Panc1 (cell line): ENCODE data around the gene CHST9. TPM values are rescaled to one million over a fixed set of nuclear protein-coding genes. Genes with fewer than 3 reads are reported as not detected.

Experiments used
- ATAC-seq: fragments of 200-7000 bp; cut with Tn5 transposase; 2 replicates; pipeline ENCODE4 v1.9.1; 2020; ENCODE audit warnings: mild to moderate bottlenecking, moderate library complexity
- BruUV-seq: library from RNA; stranded (reverse); fragments of 400-500 nt; replicated peaks from 2 replicates; lab custom pipeline; 2021; lab: Mats Ljungman, UMichigan
- CTCF ChIA-PET: fragments of 300-600 bp; sonication (Branson Sonifier 250); formaldehyde crosslinking; loops from one replicate; lab custom pipeline; 2022; ENCODE audit warnings: antibody characterized with exemption; lab: Charles Lee
- POLR2A ChIA-PET: fragments of 300-600 bp; sonication (Branson Sonifier 250); formaldehyde crosslinking; loops from one replicate; lab custom pipeline; 2022; ENCODE audit warnings: antibody characterized with exemption; lab: Charles Lee
- DNase-seq: peaks from one replicate; pipeline ENCODE4 v3.0.0-alpha.2; 2010; ENCODE audit warnings: low read depth, low spot score
- H3K27ac ChIP-seq: 2 replicates; pipeline ENCODE4 v1.5.1; 2011; ENCODE audit warnings: mild to moderate bottlenecking, low read length, inconsistent platforms
- H3K27me3 ChIP-seq: fragments of 200-500 bp; sonication (Bioruptor generic); 2 replicates; pipeline ENCODE4 v1.6.0; 2014; ENCODE audit warnings: low read length, inconsistent platforms; ENCODE audit not compliant: control insufficient read depth, insufficient read depth
- H3K36me3 ChIP-seq: fragments of 200-500 bp; sonication (Bioruptor generic); 2 replicates; pipeline ENCODE4 v1.5.1; 2014; ENCODE audit warnings: inconsistent platforms, mild to moderate bottlenecking, low read length, moderate library complexity; ENCODE audit not compliant: control insufficient read depth, insufficient read depth
- H3K4me1 ChIP-seq: 2 replicates; pipeline ENCODE4 v1.5.1; 2011; ENCODE audit warnings: inconsistent platforms, mild to moderate bottlenecking, low read length, moderate library complexity; ENCODE audit not compliant: control insufficient read depth, insufficient read depth
- H3K4me3 ChIP-seq, 2 experiments: 2 replicates each; pipeline ENCODE4 v1.5.1; 2011 to 2012; ENCODE audit warnings: low read depth in 2 of 2, low read length in 2 of 2, mild to moderate bottlenecking in 2 of 2, inconsistent platforms in 1 of 2, moderate library complexity in 1 of 2
- H3K9me3 ChIP-seq: fragments of 200-500 bp; sonication (Bioruptor generic); 2 replicates; pipeline ENCODE4 v1.5.1; 2014; ENCODE audit warnings: low read depth, mild to moderate bottlenecking, inconsistent platforms, low read length, moderate library complexity; ENCODE audit not compliant: control insufficient read depth, insufficient read depth
- POLR2AphosphoS5 ChIP-seq: IDR thresholded peaks from 2 replicates; pipeline ENCODE4 v1.6.1; 2012; ENCODE audit warnings: mild to moderate bottlenecking, low read depth, low read length, moderate library complexity
- SIN3A ChIP-seq: IDR thresholded peaks from 2 replicates; pipeline ENCODE4 v1.6.1; 2012; ENCODE audit warnings: low read depth, mild to moderate bottlenecking, low read length, moderate library complexity, borderline replicate concordance; ENCODE audit not compliant: insufficient read depth
- TCF7L2 ChIP-seq: IDR thresholded peaks from 2 replicates; pipeline ENCODE4 v1.6.1; 2011; ENCODE audit warnings: mild to moderate bottlenecking, low read depth, low read length, inconsistent platforms
- in situ Hi-C: cut with HindIII; loops from 2 replicates; pipeline ENCODE4 v1.10.0; 2016; ENCODE audit warnings: low sequenced_read_pairs, low pct_unique_long_range_greater_than_20kb
- intact Hi-C: fragments of 100-400 bp; cut with micrococcal nuclease; formaldehyde crosslinking; loops from one replicate; pipeline ENCODE4 v1.10.0; 2022; ENCODE audit not compliant: unreplicated experiment
- total RNA-seq: library from RNA; stranded (reverse); gene quantifications from one replicate; pipeline ENCODE4 v1.2.1, GENCODE V29; 2021; ENCODE audit not compliant: unreplicated experiment
- TF ChIP-seq, protein P1 (sequence below): fragments of 450-650 bp; IDR thresholded peaks from 2 replicates; pipeline ENCODE4 v1.5.1; 2017; ENCODE audit warnings: mild to moderate bottlenecking
- TF ChIP-seq, protein P2 (sequence below), 2 experiments: IDR thresholded peaks; 2 replicates each; pipeline ENCODE4 v1.6.1; 2011 to 2012; ENCODE audit warnings: low read depth in 2 of 2, control low read depth in 1 of 2, low read length in 1 of 2, mild to moderate bottlenecking in 1 of 2, moderate library complexity in 1 of 2; ENCODE audit not compliant: insufficient read depth in 1 of 2

Gene CHST9
- total RNA-seq, 1 experiment from 2014 or later = 0.05 TPM

DNA sequence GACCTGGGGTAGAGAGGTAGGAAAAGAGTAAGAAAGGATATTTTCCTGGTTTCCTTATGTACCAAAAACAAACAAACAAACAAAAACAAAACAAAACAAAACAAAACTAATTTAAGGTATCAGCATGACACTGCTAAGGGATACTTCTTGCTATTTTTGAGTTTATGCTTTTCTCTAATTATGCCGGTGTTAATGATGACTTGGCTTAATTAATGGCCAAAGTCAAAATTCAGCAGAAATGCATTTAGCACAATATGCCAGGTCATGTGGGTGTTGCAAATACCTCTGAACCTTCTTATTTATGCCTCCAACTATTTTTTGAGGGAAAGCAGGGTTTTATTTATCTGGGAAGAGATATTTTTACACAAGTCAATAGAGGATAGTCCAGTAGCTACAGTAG, 3.2 kb upstream of the CHST9 start:
- intact Hi-C loops = no loop called here
- TF ChIP-seq, protein P1, sequence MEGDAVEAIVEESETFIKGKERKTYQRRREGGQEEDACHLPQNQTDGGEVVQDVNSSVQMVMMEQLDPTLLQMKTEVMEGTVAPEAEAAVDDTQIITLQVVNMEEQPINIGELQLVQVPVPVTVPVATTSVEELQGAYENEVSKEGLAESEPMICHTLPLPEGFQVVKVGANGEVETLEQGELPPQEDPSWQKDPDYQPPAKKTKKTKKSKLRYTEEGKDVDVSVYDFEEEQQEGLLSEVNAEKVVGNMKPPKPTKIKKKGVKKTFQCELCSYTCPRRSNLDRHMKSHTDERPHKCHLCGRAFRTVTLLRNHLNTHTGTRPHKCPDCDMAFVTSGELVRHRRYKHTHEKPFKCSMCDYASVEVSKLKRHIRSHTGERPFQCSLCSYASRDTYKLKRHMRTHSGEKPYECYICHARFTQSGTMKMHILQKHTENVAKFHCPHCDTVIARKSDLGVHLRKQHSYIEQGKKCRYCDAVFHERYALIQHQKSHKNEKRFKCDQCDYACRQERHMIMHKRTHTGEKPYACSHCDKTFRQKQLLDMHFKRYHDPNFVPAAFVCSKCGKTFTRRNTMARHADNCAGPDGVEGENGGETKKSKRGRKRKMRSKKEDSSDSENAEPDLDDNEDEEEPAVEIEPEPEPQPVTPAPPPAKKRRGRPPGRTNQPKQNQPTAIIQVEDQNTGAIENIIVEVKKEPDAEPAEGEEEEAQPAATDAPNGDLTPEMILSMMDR = no peak
- TF ChIP-seq SIN3A = no peak
- no peak for TF ChIP-seq POLR2AphosphoS5
- TF ChIP-seq TCF7L2 = no peak
- TF ChIP-seq, protein P2, sequence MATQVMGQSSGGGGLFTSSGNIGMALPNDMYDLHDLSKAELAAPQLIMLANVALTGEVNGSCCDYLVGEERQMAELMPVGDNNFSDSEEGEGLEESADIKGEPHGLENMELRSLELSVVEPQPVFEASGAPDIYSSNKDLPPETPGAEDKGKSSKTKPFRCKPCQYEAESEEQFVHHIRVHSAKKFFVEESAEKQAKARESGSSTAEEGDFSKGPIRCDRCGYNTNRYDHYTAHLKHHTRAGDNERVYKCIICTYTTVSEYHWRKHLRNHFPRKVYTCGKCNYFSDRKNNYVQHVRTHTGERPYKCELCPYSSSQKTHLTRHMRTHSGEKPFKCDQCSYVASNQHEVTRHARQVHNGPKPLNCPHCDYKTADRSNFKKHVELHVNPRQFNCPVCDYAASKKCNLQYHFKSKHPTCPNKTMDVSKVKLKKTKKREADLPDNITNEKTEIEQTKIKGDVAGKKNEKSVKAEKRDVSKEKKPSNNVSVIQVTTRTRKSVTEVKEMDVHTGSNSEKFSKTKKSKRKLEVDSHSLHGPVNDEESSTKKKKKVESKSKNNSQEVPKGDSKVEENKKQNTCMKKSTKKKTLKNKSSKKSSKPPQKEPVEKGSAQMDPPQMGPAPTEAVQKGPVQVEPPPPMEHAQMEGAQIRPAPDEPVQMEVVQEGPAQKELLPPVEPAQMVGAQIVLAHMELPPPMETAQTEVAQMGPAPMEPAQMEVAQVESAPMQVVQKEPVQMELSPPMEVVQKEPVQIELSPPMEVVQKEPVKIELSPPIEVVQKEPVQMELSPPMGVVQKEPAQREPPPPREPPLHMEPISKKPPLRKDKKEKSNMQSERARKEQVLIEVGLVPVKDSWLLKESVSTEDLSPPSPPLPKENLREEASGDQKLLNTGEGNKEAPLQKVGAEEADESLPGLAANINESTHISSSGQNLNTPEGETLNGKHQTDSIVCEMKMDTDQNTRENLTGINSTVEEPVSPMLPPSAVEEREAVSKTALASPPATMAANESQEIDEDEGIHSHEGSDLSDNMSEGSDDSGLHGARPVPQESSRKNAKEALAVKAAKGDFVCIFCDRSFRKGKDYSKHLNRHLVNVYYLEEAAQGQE (IDR thresholded peaks at IDR 0.05; ENCODE audit: insufficient read depth in 1 of 2, low read depth in 2 of 2, low read length in 1 of 2) = no peak
- H3K9me3 ChIP-seq = no peaks in the 10 kb centered on the region
- BruUV-seq = no TSS peak
- ChIA-PET POLR2A (no interaction called here), CTCF (no interaction called here)
- ATAC-seq (no peak), DNase-seq (no peak)
- no peak overlapping the region for H3K27ac ChIP-seq
- H3K4me3 ChIP-seq = no peak overlapping the region
- in situ Hi-C loops = no loop called here
- no peaks in the 10 kb centered on the region for H3K36me3 ChIP-seq
- H3K4me1 ChIP-seq = peaks cover 3% of the 10 kb centered on the region
- H3K27me3 ChIP-seq = peaks cover 17% of the 10 kb centered on the region

DNA sequence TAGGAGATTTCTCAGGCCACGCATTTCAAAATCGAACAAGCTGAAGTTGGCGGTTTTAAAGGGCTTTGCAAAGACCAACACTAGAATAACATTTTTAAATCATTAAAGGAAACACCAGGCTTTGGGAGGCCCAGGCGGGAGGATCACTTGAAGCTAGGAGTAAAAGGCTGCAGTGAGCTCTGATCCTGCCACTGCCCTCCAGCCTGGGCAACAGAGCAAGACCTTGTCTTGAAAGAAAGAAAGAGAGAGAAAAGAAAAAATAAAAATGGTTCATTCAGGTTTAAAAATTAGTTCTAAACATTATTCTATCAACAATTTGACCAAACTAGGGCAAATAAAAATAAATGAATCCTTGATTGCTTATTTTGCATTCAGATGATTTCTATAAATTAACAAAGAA, 789 bp upstream of the CHST9 start:
- POLR2A ChIA-PET = no interaction called here
- DNase-seq (no peak), ATAC-seq (no peak)
- in situ Hi-C loops = no loop called here
- BruUV-seq = no TSS peak
- no peak overlapping the region for H3K27ac ChIP-seq
- intact Hi-C loops = no loop called here
- H3K9me3 ChIP-seq = no peaks in the 10 kb centered on the region
- H3K4me1 ChIP-seq = peaks cover 3% of the 10 kb centered on the region
- no peak overlapping the region for H3K4me3 ChIP-seq
- no peaks in the 10 kb centered on the region for H3K36me3 ChIP-seq
- CTCF ChIA-PET = no interaction called here
- H3K27me3 ChIP-seq = peaks cover 17% of the 10 kb centered on the region
- TF ChIP-seq TCF7L2 (no peak), POLR2AphosphoS5 (no peak), SIN3A (no peak)
- TF ChIP-seq, protein P1 = no peak
- TF ChIP-seq, protein P2 (IDR thresholded peaks at IDR 0.05; ENCODE audit: insufficient read depth in 1 of 2, low read depth in 2 of 2, low read length in 1 of 2) = no peak
